Stimulated activated CD8-positive, alpha-beta memory T cell treated with anti-CD3 and anti-CD28 coated beads, Interleukin-7, amount 100 ng/mL, for 4 hours (primary cell): Measurements from ENCODE around the gene TAF13.
"Not testable (repeated sequence)": the region's sequence is repeated elsewhere in the genome, so short reads cannot be mapped to it uniquely, and the experiment has no call there.

Experiments
- DNase-seq, 2 donors: peaks; one replicate each; pipeline ENCODE4 v3.0.0-alpha.2; 2020; ENCODE audit warnings: low read depth in 2 of 2

Gene TAF13

GRCh38 chr1:109091078-109091838, 15.5 kb upstream of the TAF13 start:
- no peak for DNase-seq

GRCh38 chr1:109090196-109091077, 14.6 kb upstream of the TAF13 start, which contains the start of gene TMEM167B:
TSS of gene TMEM167B (plus strand) at chr1:109090764. CDS start at chr1:109090873, 109 bp downstream.
- peak; percentile 78 to 81 for DNase-seq

- DNase-seq, result peak in 1 of 2 donors; percentile 23
Measured at GRCh38 chr1:109089242-109090015, 13.6 kb upstream of the TAF13 start.

GRCh38 chr1:109084563-109085517, 9.0 kb upstream of the TAF13 start:
- DNase-seq, result no peak

GRCh38 chr1:109083923-109084322, 8.1 kb upstream of the TAF13 start:
- DNase-seq, result no peak

- DNase-seq, result no peak
Measured at GRCh38 chr1:109083501-109083900, 7.7 kb upstream of the TAF13 start.

- no peak for DNase-seq
Measured at GRCh38 chr1:109080441-109081082, 4.8 kb upstream of the TAF13 start.

GRCh38 chr1:109079240-109079622, 3.4 kb upstream of the TAF13 start:
- DNase-seq, result no peak

- DNase-seq, result no peak
Measured at GRCh38 chr1:109078317-109078716, 2.5 kb upstream of the TAF13 start.

- DNase-seq, result no peak
Measured at GRCh38 chr1:109069294-109069693, 6.5 kb downstream of the TAF13 start.

- DNase-seq, result no peak
Measured at GRCh38 chr1:109067883-109068282, 7.9 kb downstream of the TAF13 start.

GRCh38 chr1:109065137-109065536, 10.7 kb downstream of the TAF13 start:
- no peak for DNase-seq

GRCh38 chr1:109061183-109061582, 14.6 kb downstream of the TAF13 start:
- no peak for DNase-seq

- no peak for DNase-seq
Measured at GRCh38 chr1:109060707-109061106, 15.1 kb downstream of the TAF13 start.

GRCh38 chr1:109059026-109059425, 16.8 kb downstream of the TAF13 start:
- no peak for DNase-seq

GRCh38 chr1:109056064-109056463, 19.7 kb downstream of the TAF13 start:
- DNase-seq, result no peak

- not testable (repeated sequence) for DNase-seq
Measured at GRCh38 chr1:109052145-109052544, 23.7 kb downstream of the TAF13 start.

GRCh38 chr1:109050228-109050995, 25.4 kb downstream of the TAF13 start:
- no peak for DNase-seq

- no peak for DNase-seq
Measured at GRCh38 chr1:109048335-109048734, 27.5 kb downstream of the TAF13 start.

- no peak for DNase-seq
Measured at GRCh38 chr1:109047339-109047738, 28.5 kb downstream of the TAF13 start.
